AG10803 (cell line): ENCODE measurements around the gene ZNF737.
A peak's percentile ranks its signal among the peaks of the same experiment; 100 is the strongest.

Experiments used
- DNase-seq: peaks from one replicate; pipeline ENCODE4 v3.0.0; 2010; ENCODE audit warnings: low read depth
- H3K4me3 ChIP-seq: 2 replicates; pipeline ENCODE4 v1.5.1; 2011; ENCODE audit warnings: mild to moderate bottlenecking, low read length, control low read depth
- CTCF ChIP-seq: conservative IDR thresholded peaks from 2 replicates; pipeline ENCODE4 v1.5.1; 2011; ENCODE audit warnings: mild to moderate bottlenecking, low read length, control low read depth, inconsistent platforms

Gene ZNF737

GRCh38 chr19:20513189-20513904 lies 52.2 kb downstream of the ZNF737 start:
- no peak for TF ChIP-seq CTCF
- DNase-seq, result no peak
- no peak overlapping the region for H3K4me3 ChIP-seq

GRCh38 chr19:20503476-20503875 lies 62.1 kb downstream of the ZNF737 start:
- DNase-seq, result peak; percentile 4
- no peak for TF ChIP-seq CTCF
- no peak overlapping the region for H3K4me3 ChIP-seq
